ENCODE results near the gene SOX10. TPM values are rescaled to one million over a fixed set of nuclear protein-coding genes. Genes with fewer than 3 reads are reported as not detected.

Gene SOX10
- total and polyA plus RNA-seq, 2 of the 13 experiments (the other 11 are each of a cell fraction or from before 2014, with no cell fraction given): not detected

DNA sequence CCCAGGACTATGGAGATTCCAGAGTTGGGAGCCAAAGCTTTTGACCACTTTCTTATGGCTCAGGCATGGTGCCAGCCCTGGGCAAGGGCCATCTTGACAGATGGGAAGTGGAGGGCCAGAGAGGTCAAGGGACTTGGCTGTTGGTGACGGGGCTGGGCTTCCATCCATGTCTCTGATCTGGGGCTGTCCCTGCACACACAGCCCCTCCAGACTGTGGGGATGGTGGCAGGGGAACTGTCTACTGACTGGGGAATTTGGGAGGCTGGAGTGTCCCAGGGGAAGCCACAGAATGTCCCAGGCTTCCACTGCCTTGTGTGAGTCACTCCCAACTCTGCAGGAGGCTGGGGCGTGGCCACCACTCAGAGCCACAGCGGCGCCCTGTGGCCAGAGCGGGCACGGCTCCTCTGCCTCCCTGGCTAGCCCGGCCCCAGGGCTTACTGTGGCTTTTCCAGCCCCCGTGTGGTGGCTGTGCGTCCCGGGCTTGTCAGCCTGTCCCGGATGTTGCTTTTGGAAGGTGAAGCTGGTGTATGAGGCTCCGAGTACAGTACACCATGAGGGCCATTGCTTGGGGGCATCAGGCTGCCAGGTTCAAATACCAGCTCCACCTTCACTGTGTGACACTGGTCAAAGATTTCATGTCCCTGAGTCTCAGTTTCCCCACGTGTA is 50.5 kb downstream of the SOX10 start (continued):
- TF ChIP-seq FLYWCH1 (CRISPR knock-in tag; IDR thresholded peaks at IDR 0.05): no peak
- TF ChIP-seq SNRNP70 (IDR thresholded peaks at IDR 0.05; ENCODE audit: low read depth, low read length): no peak
- no peak for TF ChIP-seq PPARG (CRISPR knock-in tag; conservative IDR thresholded peaks at IDR 0.05)
- TF ChIP-seq BRCA1 (CRISPR knock-in tag; IDR thresholded peaks at IDR 0.05): no peak
- peak; percentile 57; the same call in 1 of the 2 replicates for TF ChIP-seq MYC (CRISPR knock-in tag; IDR thresholded peaks at IDR 0.05; ENCODE audit: borderline replicate concordance)
- peak; percentile 53; the same call in 1 of the 2 replicates for TF ChIP-seq ELF3 (CRISPR knock-in tag; IDR thresholded peaks at IDR 0.05)
- TF ChIP-seq, protein P1, sequence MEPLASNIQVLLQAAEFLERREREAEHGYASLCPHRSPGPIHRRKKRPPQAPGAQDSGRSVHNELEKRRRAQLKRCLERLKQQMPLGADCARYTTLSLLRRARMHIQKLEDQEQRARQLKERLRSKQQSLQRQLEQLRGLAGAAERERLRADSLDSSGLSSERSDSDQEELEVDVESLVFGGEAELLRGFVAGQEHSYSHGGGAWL (CRISPR knock-in tag; IDR thresholded peaks at IDR 0.05): peak; percentile 82; the same call in 1 of the 2 replicates
- TF ChIP-seq, protein P2, sequence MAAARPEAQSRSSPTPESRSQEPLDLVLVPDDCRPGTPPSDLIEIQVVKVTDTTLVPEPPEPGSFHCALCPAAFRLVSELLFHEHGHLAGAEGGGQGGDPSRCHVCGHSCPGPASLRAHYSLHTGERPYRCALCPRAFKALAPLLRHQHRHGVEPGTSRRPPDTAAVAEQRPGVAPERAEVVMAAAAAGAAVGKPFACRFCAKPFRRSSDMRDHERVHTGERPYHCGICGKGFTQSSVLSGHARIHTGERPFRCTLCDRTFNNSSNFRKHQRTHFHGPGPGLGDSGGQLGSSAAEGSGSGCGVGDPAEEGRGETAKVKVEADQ (CRISPR knock-in tag; IDR thresholded peaks at IDR 0.05; ENCODE audit: borderline replicate concordance): peak; percentile 65; the same call in 1 of the 2 replicates
- TF ChIP-seq ZNF276 (CRISPR knock-in tag; IDR thresholded peaks at IDR 0.05; ENCODE audit: low read depth): no peak
- no peak for TF ChIP-seq ZNF33A (CRISPR knock-in tag; IDR thresholded peaks at IDR 0.05; ENCODE audit: borderline replicate concordance)
- no peak for TF ChIP-seq RARA (CRISPR knock-in tag; IDR thresholded peaks at IDR 0.05)
- no peak for TF ChIP-seq ZFP41 (CRISPR knock-in tag; IDR thresholded peaks at IDR 0.05; ENCODE audit: borderline replicate concordance)
- no peak for TF ChIP-seq ZNF510 (CRISPR knock-in tag; IDR thresholded peaks at IDR 0.05; ENCODE audit: low read depth)
- no peak for TF ChIP-seq SCMH1 (CRISPR knock-in tag; IDR thresholded peaks at IDR 0.05; ENCODE audit: borderline replicate concordance)
- TF ChIP-seq MAFG (CRISPR knock-in tag; IDR thresholded peaks at IDR 0.05): no peak
- peak; percentile 70; the same call in 1 of the 2 replicates for TF ChIP-seq CBFB (CRISPR knock-in tag; IDR thresholded peaks at IDR 0.05)
- TF ChIP-seq JARID2 (CRISPR knock-in tag; IDR thresholded peaks at IDR 0.05; ENCODE audit: insufficient replicate concordance): no peak
- no peak for TF ChIP-seq ZKSCAN5 (CRISPR knock-in tag; IDR thresholded peaks at IDR 0.05)
- TF ChIP-seq ZBTB33 (CRISPR knock-in tag; IDR thresholded peaks at IDR 0.05): 0 out of 2 replicates have a peak, but pooled peaks have one; percentile 45
- no peak for TF ChIP-seq CBX2 (IDR thresholded peaks at IDR 0.05; ENCODE audit: low read depth, low read length)
- TF ChIP-seq CBX2 (CRISPR knock-in tag; IDR thresholded peaks at IDR 0.05; ENCODE audit: low read depth): no peak
- TF ChIP-seq RBM22 (optimal IDR thresholded peaks at IDR 0.05; ENCODE audit: low read length): no peak
- TF ChIP-seq SATB2 (CRISPR knock-in tag; IDR thresholded peaks at IDR 0.05): no peak
- no peak for TF ChIP-seq MXD1 (CRISPR knock-in tag; IDR thresholded peaks at IDR 0.05)
- 0 out of 2 replicates have a peak, but pooled peaks have one; percentile 31 for TF ChIP-seq YEATS4 (CRISPR knock-in tag; IDR thresholded peaks at IDR 0.05; ENCODE audit: borderline replicate concordance)
- TF ChIP-seq ZNF619 (CRISPR knock-in tag; IDR thresholded peaks at IDR 0.05): peak; percentile 85; the same call in 1 of the 2 replicates

Measured in HepG2 (cell line).